ENCODE measurements around the gene SLC27A5. TPM values are rescaled to one million over a fixed set of nuclear protein-coding genes. Genes with fewer than 3 reads are reported as not detected.

The SLC27A5 gene
- total and polyA plus RNA-seq, 9 donors = 2.5 to 5.7 (median 4.2) TPM

DNA sequence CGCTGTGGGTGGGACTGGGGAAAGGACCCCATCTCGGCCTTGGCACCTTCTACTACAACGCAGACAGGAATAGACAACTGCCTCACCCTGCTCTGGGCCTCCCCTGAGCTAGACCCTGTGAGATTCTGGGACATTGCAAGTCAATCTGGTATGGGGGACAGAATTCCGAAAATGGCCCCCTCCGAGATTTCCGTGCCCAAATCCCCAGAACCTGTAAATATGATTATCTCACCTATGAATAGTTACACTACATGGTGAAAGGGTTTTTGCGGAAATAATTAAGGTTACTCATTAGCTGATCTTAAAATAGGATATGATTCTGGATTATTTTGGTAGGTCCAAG, 8.4 kb upstream of the SLC27A5 start:
- Histone ChIP-seq H3K4me1 (ENCODE audit: control insufficient read depth, insufficient read depth, low read length) (peaks cover 31% of the 10 kb centered on the region), H3K4me3 (ENCODE audit: low read length) (peak overlapping the region; percentile 81), H3K27me3 (ENCODE audit: control insufficient read depth, insufficient read depth, low read length) (no peaks in the 10 kb centered on the region), H3K9me3 (replicated peaks; ENCODE audit: control insufficient read depth, low read depth, low read length) (no peaks in the 10 kb centered on the region), H3K27ac (ENCODE audit: low read length) (peak overlapping the region; percentile 98), H3K36me3 (ENCODE audit: control insufficient read depth, insufficient read depth, low read length) (peaks cover 22% of the 10 kb centered on the region)
- WGBS (ENCODE audit: insufficient coverage) = 0% methylated on average over 1 of the region's 7 CpGs
- DNase-seq = no peak

GRCh38 chr19:58519355-58520256, 7.8 kb upstream of the SLC27A5 start, which contains the start of gene ZBTB45:
TSS of gene ZBTB45 (minus strand) at chr19:58519810. CDS start at chr19:58517673, 2,137 bp downstream.
- H3K4me3 ChIP-seq (ENCODE audit: low read length) = peak within 1 kb of the TSS; percentile 81

GRCh38 chr19:58519087-58519354, 7.2 kb upstream of the SLC27A5 start:
- no peaks in the 10 kb centered on the region for H3K27me3 ChIP-seq (ENCODE audit: control insufficient read depth, insufficient read depth, low read length)
- no peaks in the 10 kb centered on the region for H3K9me3 ChIP-seq (replicated peaks; ENCODE audit: control insufficient read depth, low read depth, low read length)
- peaks cover 37% of the 10 kb centered on the region for H3K4me1 ChIP-seq (ENCODE audit: control insufficient read depth, insufficient read depth, low read length)
- WGBS (ENCODE audit: insufficient coverage) = 0% methylated on average over 14 of the region's 14 CpGs
- DNase-seq = peak; percentile 85
- peaks cover 22% of the 10 kb centered on the region for H3K36me3 ChIP-seq (ENCODE audit: control insufficient read depth, insufficient read depth, low read length)
- H3K4me3 ChIP-seq (ENCODE audit: low read length) = peak overlapping the region; percentile 81
- peak overlapping the region; percentile 98 for H3K27ac ChIP-seq (ENCODE audit: low read length)

More at GRCh38 chr19:58519355-58520256, 7.8 kb upstream of the SLC27A5 start, which contains the start of gene ZBTB45:
- H3K9me3 ChIP-seq (replicated peaks; ENCODE audit: control insufficient read depth, low read depth, low read length) = no peaks in the 10 kb centered on the region
- H3K4me1 ChIP-seq (ENCODE audit: control insufficient read depth, insufficient read depth, low read length) = peaks cover 33% of the 10 kb centered on the region
- H3K36me3 ChIP-seq (ENCODE audit: control insufficient read depth, insufficient read depth, low read length) = peaks cover 22% of the 10 kb centered on the region
- WGBS (ENCODE audit: insufficient coverage) = under 1% methylated on average over 87 of the region's 87 CpGs
- H3K27ac ChIP-seq (ENCODE audit: low read length) = peak within 1 kb of the TSS; percentile 98
- peak; percentile 99 for DNase-seq
- H3K27me3 ChIP-seq (ENCODE audit: control insufficient read depth, insufficient read depth, low read length) = no peaks in the 10 kb centered on the region

- H3K4me1 ChIP-seq (ENCODE audit: control insufficient read depth, insufficient read depth, low read length) = peaks cover 37% of the 10 kb centered on the region
- 2% methylated on average over 17 of the region's 22 CpGs for WGBS (ENCODE audit: insufficient coverage)
- peak overlapping the region; percentile 98 for H3K27ac ChIP-seq (ENCODE audit: low read length)
- no peaks in the 10 kb centered on the region for H3K27me3 ChIP-seq (ENCODE audit: control insufficient read depth, insufficient read depth, low read length)
- H3K4me3 ChIP-seq (ENCODE audit: low read length) = peak overlapping the region; percentile 81
- DNase-seq = no peak
- peaks cover 25% of the 10 kb centered on the region for H3K36me3 ChIP-seq (ENCODE audit: control insufficient read depth, insufficient read depth, low read length)
- no peaks in the 10 kb centered on the region for H3K9me3 ChIP-seq (replicated peaks; ENCODE audit: control insufficient read depth, low read depth, low read length)
Observed at GRCh38 chr19:58518256-58519086, 6.7 kb upstream of the SLC27A5 start.

GRCh38 chr19:58516964-58517833, 5.4 kb upstream of the SLC27A5 start:
- Histone ChIP-seq H3K27ac (ENCODE audit: low read length) (no peak overlapping the region), H3K27me3 (ENCODE audit: control insufficient read depth, insufficient read depth, low read length) (no peaks in the 10 kb centered on the region), H3K36me3 (ENCODE audit: control insufficient read depth, insufficient read depth, low read length) (peaks cover 35% of the 10 kb centered on the region), H3K4me3 (ENCODE audit: low read length) (no peak overlapping the region), H3K9me3 (replicated peaks; ENCODE audit: control insufficient read depth, low read depth, low read length) (no peaks in the 10 kb centered on the region), H3K4me1 (ENCODE audit: control insufficient read depth, insufficient read depth, low read length) (peaks cover 37% of the 10 kb centered on the region)
- DNase-seq = no peak
- WGBS (ENCODE audit: insufficient coverage) = 90% methylated on average over 62 of the region's 65 CpGs

GRCh38 chr19:58516246-58516836, 4.5 kb upstream of the SLC27A5 start:
- WGBS (ENCODE audit: insufficient coverage) = 84% methylated on average over 25 of the region's 25 CpGs
- Histone ChIP-seq H3K4me3 (ENCODE audit: low read length) (no peak overlapping the region), H3K27me3 (ENCODE audit: control insufficient read depth, insufficient read depth, low read length) (no peaks in the 10 kb centered on the region), H3K27ac (ENCODE audit: low read length) (no peak overlapping the region), H3K36me3 (ENCODE audit: control insufficient read depth, insufficient read depth, low read length) (peaks cover 35% of the 10 kb centered on the region), H3K9me3 (replicated peaks; ENCODE audit: control insufficient read depth, low read depth, low read length) (no peaks in the 10 kb centered on the region), H3K4me1 (ENCODE audit: control insufficient read depth, insufficient read depth, low read length) (peaks cover 37% of the 10 kb centered on the region)
- no peak for DNase-seq

GRCh38 chr19:58515259-58515658, 3.5 kb upstream of the SLC27A5 start:
- Histone ChIP-seq H3K9me3 (replicated peaks; ENCODE audit: control insufficient read depth, low read depth, low read length) (no peaks in the 10 kb centered on the region), H3K4me1 (ENCODE audit: control insufficient read depth, insufficient read depth, low read length) (peaks cover 33% of the 10 kb centered on the region), H3K4me3 (ENCODE audit: low read length) (no peak overlapping the region), H3K36me3 (ENCODE audit: control insufficient read depth, insufficient read depth, low read length) (peaks cover 35% of the 10 kb centered on the region), H3K27ac (ENCODE audit: low read length) (no peak overlapping the region), H3K27me3 (ENCODE audit: control insufficient read depth, insufficient read depth, low read length) (no peaks in the 10 kb centered on the region)
- DNase-seq = no peak
- no CpG with 5 or more reads among the region's 2 CpGs for WGBS (ENCODE audit: insufficient coverage)

- DNase-seq = no peak
- Histone ChIP-seq H3K27me3 (ENCODE audit: control insufficient read depth, insufficient read depth, low read length) (no peaks in the 10 kb centered on the region), H3K4me3 (ENCODE audit: low read length) (peak overlapping the region; percentile 43), H3K4me1 (ENCODE audit: control insufficient read depth, insufficient read depth, low read length) (peaks cover 28% of the 10 kb centered on the region), H3K27ac (ENCODE audit: low read length) (no peak overlapping the region), H3K36me3 (ENCODE audit: control insufficient read depth, insufficient read depth, low read length) (peaks cover 35% of the 10 kb centered on the region), H3K9me3 (replicated peaks; ENCODE audit: control insufficient read depth, low read depth, low read length) (no peaks in the 10 kb centered on the region)
- WGBS (ENCODE audit: insufficient coverage) = 0% methylated on average over 1 of the region's 3 CpGs
Observed at GRCh38 chr19:58514564-58515022, 2.8 kb upstream of the SLC27A5 start.

DNA sequence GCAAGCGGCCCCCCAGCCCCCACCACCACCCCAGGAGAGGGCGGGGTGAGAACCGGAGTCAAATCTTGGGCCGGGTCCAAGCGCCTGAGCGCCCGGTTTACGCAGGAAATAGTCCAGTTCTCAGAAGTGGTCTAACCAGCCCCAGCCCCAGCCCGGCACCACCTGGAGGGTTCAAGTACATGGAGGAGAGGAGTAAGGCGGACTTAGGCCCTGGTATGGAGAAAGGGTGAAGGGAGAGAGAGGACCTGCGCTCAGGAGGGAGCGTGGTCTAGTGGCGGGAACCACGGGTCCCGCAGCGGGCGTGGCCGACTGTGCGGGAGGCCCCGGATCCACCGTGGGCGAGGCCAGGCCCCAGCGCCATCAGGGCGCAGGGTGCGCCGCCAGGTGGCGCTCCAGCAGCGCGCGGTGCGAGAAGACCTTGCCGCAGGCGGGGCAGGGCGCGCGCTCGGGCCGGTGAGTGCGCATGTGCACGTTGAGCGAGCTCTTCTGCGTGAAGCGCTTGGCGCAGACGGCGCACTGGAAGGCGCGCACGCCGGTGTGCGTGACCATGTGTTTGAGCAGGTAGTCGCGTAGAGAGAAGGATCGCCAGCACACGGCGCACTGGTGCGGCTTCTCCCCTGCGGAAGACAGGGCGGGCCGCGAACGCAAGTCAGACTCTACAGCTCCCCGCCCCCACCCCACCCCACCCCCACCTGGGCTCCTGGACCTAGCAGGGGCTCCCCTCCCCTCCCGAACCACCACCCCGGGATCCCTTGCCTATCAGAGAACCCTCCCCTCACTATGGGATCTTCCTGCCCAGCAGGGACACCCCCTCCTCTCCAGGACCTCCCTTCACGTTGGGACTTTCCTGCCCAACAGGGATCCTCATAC, 2.1 kb upstream of the SLC27A5 start:
- Histone ChIP-seq H3K4me3 (ENCODE audit: low read length) (peak overlapping the region; percentile 43), H3K27ac (ENCODE audit: low read length) (peak overlapping the region; percentile 42), H3K36me3 (ENCODE audit: control insufficient read depth, insufficient read depth, low read length) (peaks cover 35% of the 10 kb centered on the region), H3K27me3 (ENCODE audit: control insufficient read depth, insufficient read depth, low read length) (no peaks in the 10 kb centered on the region), H3K9me3 (replicated peaks; ENCODE audit: control insufficient read depth, low read depth, low read length) (no peaks in the 10 kb centered on the region), H3K4me1 (ENCODE audit: control insufficient read depth, insufficient read depth, low read length) (peaks cover 28% of the 10 kb centered on the region)
- peak; percentile 91 for DNase-seq
- WGBS (ENCODE audit: insufficient coverage) = 10% methylated on average over 43 of the region's 66 CpGs

All from muscle of leg (tissue), 11 donors.